Erythroblast (primary cell): ENCODE data around the gene UNC13D.

Experiments
- GATA1 ChIP-seq: IDR thresholded peaks from 2 replicates; pipeline ENCODE4 v1.6.1; 2011; ENCODE audit warnings: low read depth, mild to moderate bottlenecking, control low read depth, low read length, moderate library complexity
- POLR2A ChIP-seq: IDR thresholded peaks from 2 replicates; pipeline ENCODE4 v1.6.1; 2011; ENCODE audit warnings: mild to moderate bottlenecking, low read length

DNA sequence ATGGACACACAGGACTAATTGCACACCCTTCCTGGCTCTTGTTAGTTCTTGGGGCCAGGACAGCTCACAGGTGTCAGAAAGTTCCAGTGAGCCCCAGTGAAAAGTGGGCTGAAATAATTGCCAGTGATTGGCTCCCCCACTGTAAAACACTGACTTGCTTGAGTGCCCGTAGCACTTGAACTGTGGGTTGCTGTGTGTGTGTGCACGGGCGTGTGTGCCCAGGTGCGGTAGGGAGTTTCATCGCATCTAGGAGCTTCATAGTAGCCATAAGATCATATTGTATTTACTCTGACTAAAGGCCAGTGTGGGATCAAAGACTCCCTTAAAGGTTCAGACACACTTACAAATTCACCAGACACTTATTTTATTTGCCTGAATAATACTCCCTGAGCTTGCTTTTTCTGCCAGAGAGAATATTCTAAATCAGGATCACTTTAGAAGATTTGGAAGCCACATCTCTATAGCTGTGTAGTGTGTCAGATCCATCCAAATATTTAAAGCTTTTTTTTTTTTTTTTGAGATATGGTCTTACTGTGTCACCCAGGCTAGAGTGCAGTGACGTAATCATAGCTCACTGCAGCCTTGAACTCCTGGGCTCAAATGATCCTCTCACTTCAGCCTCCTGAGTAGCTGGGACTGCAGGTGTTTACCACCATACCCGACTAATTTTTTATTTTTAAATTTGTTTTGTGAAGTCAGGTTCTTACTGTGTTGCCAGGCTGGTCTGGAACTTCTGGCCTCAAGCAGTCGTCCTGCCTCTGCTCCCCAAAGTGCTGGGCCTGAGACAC is 48.2 kb downstream of the UNC13D start:
- no peak for TF ChIP-seq POLR2A
- no peak for TF ChIP-seq GATA1
